Measurements from ENCODE around the gene HSBP1L1.

The HSBP1L1 gene

DNA sequence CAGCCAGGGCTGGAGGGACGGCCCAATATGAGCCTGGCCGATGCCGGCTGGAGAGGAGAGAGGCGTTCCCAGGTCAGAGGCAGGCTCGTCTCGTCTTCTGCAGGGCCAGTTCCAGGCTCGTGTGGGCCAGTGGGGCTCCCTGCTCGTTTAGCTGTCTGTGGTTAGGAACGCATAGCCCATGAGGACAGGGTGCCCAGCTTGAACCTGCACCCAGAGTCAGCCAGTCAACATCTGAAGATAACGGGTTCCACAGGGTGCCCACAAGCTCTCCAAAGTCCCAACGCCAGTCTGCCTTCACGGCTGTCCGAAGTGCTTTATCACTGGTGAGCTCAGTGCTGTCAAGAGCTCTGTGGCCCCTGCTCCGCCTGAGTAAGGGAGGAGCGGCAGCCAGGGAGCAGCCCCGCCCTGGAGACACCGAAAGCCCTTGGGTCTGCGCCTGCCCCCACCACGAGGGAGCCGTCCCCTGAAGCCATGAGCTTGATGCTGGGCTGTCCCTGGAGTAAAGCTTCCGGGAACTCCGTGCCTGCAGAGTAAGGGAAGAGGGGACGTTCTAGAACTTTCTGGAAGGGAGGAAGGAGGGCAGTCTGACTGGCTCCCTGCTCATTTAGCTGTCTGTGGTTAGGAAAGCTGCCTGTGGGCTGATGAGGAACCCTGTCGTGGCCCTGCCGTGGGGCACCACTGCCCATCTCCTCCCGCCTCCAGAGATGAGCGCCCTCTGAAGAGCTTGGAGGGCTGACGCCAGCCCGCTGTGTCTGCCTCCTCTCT is 2.7 kb upstream of the HSBP1L1 start:
- DNase-seq (ENCODE audit: low read depth in 2 of 2) = no peak

DNA sequence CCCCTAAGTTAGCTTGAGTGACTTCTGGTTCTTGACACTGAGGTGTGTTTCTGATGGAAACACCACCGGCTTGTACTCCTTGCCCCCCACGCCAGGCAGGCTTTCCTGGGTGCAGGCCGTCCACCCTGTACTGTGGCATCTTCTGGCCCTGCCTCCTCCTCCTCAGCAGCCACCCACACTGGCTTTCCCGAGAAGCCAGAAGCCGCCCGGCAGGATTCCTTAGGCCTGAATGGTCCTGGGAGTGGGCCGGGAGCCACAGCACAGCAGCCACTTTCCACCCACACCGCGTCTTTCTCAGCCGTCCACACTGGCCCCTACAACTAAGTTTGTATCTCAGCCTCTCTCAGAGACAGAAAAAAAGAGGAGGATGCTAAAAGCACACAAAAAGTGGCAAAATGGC is 2.1 kb upstream of the HSBP1L1 start:
- DNase-seq (ENCODE audit: low read depth in 2 of 2) = no peak

DNA sequence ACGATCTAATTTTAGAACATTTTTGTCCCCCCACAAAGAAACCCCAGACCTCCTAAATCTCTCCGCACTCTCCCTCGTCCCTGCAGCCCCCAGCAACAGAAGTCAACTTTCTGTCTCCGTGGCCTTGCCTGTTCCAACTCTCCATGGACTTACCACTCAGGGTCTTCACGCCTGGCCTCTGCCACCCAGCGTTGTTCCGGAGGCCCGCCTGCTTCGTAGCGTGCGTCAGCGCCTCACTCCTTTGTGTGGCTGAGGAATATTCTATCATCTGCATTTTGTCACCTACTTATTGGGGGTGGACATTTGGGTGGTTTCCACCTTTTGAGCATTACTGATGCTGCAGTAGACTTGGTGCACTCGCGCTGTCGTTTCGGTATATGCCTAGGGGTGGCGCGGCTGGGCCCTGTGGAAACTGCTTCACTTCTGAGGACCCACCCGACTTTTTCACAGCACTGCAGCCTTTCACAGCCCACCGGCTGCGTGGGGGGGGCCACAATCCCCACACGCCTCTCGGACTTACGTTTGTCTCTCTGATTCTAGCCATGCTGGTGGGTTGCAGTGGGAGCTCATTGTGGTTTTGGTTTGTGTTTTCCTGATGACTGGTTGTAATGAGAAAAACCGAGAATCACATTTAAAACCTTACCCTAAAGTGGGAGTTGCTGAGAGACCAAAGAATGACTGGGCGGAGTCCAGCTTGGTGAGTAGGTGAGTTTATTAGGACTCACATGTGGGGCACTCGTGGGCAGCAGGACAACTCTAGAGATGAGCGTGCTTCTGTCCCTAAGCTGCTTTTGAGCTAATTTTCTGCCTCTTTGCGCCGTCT is 1.4 kb upstream of the HSBP1L1 start:
- DNase-seq (ENCODE audit: low read depth in 2 of 2) = peak in 1 of 2 donors; percentile 66

DNA sequence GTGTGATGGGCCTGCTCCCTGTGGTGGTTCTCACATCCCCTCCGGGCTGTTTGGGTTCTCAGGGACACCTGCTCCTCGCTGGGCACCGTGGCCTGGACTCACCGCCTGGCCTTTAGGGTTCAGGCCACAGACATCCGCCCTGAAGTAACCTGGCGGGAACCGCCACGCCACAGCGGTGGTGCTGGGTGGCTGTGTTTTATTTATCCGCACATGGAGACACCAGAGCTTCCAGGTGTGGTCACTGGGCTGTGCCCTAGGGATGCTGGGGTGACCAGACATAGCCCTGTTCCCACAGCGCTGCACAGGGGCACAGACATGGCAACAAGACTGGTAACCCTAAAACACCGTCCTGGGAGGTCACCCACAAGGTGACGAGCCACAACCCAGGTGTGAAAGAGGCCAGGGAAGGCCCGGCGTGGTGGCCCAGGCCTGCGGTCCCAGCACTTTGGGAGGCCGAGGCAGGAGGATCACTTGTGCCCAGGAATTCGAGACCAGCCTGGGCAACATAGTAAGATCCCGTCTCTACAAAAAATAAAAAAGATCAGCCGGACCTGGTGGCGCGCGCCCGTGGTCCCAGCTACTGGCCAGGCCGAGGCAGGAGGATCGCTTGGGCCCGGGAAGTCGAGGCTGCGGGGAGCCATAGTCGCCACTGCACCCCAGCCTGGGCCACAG is 649 bp upstream of the HSBP1L1 start:
- DNase-seq (ENCODE audit: low read depth in 2 of 2) = no peak

DNA sequence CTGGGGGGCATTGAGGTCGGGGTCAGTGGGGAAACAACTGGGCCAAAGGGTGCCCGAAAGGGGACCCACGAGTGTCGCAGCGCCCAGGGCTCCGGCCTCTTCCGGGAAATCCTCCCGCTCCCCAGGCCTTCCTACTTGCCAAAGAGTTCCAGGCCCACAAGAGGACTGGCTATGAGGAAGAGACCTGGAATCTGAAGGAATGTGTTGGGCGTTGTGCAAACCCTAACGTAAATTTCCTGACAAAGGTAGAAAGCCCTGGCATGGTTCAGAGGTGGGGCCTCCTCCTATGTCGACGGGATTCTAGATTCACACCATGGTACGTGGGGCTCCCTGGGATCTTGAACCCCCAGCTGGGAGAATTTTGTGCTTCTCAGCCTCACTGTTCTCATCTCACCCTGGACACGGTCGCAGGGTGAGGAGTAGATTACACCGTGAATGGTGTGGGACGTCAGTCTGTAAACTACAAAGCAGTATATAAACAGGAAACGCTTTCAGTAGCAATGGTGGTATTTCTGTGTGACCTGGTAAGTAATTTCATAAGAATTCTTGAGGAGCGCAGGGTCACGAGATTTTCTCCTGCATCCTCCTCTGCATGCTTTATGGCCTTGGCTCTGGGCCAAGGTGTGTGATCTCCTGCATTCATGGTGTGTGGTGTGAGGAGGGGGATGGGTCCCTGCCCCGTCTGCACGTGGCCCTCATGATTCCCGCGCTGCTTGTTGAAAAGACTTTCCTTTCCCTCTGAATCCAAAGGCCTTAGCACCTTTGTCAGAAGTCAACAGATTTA is 868 bp downstream of the HSBP1L1 start:
- DNase-seq (ENCODE audit: low read depth in 2 of 2) = no peak

DNA sequence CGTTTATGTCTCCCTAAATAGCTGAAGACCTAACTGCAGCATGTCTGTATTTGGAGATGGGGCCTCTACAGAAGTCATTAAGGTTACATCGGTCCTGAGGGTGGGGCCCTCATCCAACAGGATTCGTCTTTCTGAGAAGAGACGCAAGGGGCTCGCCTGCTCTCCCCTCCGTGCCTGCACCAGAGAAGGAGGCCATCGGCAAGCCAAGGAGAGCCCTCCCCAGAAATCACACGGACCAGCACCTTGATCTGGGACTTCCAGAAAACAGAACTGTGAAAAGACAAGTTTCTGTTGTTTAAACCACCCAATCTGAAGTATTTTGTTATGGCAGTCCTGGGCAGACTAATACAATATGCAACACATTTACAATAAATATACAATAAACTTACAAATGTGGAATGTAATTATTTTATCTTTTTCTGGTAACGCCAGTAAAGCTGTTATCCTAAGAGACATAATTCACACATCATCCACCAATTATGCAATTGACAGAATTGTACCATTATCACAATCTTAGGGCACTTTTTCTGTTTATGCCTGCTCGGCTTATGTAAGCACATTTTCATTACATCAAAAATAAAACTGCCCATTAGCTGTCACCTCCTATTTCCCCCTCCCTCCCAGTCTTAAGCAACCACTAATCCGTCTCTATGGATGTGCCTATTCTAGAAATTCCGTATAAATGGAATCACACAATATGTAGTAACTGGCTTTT is 6.1 kb downstream of the HSBP1L1 start:
- DNase-seq (ENCODE audit: low read depth in 2 of 2) = no peak

DNA sequence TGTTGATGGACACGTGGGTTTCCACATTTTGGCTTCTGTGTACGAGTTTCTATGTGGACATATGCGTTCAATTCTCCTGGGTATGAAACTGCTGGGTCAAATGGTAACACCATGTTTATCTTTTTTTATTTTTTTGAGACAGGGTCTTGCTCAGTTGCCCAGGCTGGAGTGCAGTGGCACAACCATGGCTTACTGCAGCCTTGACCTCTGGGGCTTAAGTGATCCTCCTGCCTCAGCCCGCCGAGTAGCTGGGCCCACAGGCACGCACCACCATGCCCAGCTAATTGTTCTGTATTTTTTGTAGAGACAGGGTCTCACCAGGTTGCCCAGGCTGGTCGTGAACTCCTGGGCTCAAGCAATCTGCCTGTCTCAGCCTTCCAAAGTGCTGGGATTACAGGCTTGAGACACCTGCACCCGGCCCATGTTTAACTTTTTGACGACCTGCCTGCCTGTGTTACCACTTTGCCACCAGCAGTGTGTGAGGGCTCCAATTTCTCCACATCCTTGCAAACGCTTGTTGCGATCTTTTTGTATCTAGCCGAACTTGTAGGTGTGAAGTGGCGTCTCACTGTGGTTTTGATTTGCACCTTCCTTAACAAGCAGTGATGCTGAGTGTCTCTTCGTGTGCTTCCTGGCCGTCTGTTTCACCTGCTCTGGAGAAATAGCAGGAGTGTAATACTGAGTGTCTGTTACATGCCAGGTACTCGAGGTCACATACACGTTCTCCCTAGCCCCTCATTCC is 6.9 kb downstream of the HSBP1L1 start:
- no peak for DNase-seq (ENCODE audit: low read depth in 2 of 2)

DNA sequence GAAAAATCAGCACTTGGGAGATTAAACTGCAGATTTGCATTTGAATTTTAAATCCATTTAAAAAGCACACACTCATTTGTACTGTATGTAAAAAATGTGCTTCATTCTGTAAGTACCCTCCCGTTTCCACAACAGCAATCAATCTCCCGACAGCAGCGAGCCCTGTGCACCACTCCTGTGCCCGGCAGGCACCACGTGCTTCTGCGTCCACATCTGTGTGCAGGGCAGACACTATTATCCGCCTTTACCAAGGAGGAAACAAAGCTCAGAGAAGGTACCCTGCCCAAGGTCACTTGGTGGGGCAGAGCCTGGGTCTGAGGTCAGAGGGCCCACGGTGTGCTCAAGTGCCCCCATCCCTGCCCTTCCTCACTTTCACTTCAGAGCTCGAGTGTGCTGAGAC is 7.5 kb downstream of the HSBP1L1 start:
- no peak for DNase-seq (ENCODE audit: low read depth in 2 of 2)

DNA sequence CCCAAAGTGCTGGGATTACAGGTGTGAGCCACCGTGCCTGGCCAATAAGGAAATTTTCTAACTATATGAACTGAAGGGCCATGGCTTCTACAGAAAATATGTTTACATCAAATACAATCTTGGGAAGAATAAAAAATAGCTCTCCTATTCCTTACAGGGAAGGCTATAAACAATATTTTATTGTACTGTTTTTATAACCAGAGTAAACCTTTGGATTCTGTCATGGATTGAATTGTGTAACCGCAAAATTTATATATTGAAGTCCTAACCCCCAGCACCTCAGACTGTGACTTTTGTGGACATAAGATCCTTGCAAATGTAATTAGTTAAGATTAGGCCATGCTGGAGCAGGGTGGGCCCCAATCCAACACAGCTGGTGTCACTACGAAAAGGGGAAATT is 8.3 kb downstream of the HSBP1L1 start:
- DNase-seq (ENCODE audit: low read depth in 2 of 2) = no peak

DNA sequence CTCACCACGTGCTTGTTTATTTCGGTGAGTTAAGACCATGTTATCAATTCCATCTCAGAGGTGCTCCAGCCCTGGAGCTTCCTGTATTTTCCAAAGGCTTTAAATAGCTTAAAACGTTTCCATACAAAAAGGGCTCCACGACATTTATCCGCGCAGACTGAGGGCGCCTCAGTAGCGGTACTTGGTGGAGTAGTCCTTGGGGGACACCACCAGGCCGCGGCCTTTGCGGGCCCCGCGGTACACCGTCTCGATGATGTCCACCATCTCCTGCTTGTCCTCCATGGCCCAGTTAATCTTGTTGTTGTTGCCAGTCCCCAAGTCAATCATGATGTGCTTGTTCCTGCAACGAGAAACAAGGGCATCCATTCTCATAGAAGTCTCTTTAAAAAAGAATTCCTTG is 9.1 kb downstream of the HSBP1L1 start:
- no peak for DNase-seq (ENCODE audit: low read depth in 2 of 2)

DNA sequence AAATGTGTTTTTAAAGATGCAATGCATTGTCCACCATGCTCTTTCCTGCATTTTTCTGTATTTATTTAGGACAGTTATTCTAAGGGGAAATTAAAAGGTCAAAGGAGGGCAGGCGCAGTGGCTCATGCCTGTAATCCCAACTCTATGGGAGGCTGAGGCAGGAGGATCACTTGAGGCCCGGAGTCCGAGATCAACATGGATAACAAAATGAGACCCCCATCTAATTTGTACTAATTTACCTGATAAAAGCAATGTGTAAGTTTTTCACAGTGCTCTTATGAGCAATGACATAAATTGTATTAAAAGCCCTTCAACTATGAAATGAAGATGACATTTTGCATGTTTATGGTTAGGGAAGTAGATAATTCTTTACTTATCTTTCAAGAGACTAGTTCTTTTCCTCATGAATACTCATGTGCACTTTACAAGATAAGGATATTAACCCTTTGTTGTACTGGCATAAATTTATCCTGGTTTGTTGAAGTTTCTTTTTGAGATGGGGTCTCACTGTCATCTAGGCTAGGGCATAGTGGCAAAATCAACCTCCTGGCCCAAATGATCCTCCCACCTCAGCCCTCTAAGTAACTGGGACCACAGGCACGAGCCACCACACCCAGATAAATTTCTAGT is 9.7 kb downstream of the HSBP1L1 start:
- no peak for DNase-seq (ENCODE audit: low read depth in 2 of 2)

DNA sequence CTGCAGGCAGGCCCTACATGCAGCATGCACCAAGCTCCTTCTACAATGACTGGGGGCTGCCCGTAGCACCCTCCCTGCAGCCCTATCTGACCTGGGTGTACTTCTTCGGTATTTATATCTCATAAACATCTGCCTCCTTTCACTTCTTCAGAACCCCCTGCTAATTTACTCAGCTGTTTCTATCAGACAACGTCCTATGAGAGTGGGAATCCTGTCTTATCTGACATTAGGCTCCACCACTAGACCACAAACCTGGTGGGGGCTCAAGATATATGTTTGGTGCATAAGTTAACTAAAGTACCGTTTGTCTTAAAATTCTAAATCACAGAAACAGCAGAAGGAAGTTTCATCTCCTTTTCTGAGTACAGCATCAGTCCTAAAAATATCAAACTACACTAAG is 10.6 kb downstream of the HSBP1L1 start:
- no peak for DNase-seq (ENCODE audit: low read depth in 2 of 2)

DNA sequence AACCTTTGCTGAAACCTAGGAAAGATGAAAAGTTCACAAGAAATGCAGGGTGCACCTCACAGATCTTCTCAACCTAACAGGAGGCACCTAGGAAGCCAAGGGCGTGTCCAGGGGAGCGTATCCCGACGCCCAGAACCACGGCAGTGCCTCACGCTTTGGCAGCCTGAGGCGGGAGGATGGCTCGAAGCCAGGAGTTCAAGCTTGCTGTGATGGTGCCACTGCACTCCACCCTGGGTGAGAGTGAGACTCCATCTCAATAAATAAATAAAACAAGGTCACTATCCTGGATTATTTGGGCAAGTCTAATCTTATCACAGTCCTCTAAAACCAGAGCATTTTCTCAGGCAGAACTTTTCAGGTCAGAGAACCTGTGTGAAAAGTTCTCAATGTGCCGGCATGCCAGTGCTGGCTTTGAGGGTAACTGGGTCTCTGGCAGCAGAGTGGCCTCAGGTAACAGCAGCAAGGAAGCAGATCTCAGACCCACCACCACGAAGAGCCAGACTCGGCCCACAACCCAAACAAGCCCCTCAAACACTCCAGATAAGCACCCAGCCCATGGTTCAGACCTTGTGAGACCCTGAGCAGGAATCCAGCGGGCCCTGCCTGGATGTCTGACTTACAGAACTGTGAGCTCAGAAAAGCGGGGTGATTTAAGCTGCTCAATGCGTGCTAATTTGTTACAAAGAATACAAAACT is 11.7 kb downstream of the HSBP1L1 start:
- DNase-seq (ENCODE audit: low read depth in 2 of 2) = no peak

DNA sequence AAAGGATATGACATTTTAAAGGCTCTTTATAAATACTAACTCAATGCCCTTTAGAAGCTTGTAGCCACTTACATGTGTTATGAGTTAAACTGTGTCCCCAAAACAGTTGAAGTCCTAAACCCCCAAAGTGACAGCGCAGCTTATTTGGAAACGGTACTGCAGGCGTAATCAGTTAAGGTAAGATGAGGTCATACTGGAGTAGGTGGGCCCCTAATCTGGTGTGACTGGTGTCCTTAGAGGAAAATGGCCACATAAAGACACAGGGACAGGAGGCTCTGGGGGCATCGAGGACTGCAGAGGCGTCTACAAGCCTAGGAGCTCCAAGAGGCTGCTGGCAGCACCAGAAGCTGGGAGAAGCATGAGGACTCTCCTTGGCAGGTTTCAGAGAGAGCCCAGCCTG is 15.4 kb downstream of the HSBP1L1 start:
- no peak for DNase-seq (ENCODE audit: low read depth in 2 of 2)

DNA sequence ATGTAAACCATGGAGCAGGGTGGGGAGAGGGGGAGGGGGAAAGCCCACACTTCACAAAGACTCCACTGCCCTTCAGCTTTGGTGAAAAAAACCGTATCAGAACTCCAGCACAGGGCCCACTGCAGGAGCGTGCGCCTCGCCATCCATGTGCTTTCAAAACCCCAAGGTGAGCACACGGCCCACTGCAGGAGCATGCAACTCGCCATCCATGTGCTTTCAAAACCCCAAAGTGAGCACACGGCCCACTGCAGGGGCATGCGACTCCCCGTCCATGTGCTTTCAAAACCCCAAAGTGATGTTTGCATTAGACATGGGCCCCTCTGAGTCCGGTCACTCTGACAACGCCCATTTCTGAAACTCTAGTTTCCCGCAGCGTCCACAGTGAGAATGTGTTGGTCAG is 16.1 kb downstream of the HSBP1L1 start:
- no peak for DNase-seq (ENCODE audit: low read depth in 2 of 2)

DNA sequence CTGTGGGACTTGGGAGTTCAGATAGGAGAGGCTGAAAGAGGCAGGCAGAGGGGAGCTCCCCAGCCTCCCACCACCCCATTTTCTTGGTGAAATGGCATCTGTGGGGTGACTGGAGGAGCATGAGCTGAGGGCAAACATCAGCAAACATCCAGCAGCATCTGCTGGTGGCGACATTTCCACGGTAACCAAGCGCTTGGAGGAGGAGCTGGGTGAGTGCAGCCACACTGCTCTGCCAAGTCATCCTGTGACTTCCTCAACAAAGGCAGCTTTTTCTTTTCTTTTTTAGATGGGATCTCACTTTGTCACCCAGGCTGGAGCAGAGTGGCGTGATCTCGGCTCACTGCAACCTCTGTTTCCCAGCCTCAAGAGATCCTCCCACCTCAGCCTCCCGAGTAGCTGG is 18.3 kb downstream of the HSBP1L1 start:
- no peak for DNase-seq (ENCODE audit: low read depth in 2 of 2)

DNA sequence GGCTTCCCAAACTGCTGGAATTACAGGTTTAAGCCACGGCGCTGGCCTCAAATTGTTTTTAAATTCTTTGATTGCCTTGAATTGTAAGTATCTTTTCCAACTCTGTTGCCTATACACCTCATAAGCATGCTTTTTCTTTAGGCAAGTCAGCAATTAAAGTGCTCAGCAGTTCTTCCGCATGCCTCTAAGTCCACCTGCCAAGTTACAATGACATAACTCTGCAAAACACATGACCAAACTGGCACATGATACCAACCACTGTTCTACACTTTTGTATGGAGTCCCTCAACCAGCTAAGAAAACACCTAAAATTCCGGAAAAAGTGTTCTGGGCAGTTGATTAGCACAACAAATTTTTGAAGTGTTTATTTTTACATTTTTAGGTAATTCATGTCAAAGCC is 18.8 kb downstream of the HSBP1L1 start:
- DNase-seq (ENCODE audit: low read depth in 2 of 2) = no peak

DNA sequence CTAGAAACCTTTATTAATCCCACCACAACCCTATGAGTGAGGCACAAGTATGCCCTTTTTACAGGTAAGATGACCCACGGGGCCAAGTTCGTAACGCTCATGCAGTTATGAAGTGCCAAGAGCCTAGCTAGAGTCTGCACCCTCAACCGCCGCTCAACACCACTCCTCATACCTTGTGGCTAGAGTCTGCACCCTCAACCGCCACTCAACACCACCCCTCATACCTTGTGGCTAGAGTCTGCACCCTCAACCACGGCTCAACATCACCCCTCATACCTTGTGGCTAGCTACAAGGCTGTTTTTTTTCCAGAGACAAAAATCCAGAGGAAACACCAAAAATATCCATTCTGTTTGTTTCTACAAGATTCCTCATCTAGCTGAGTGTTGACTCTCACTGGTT is 19.4 kb downstream of the HSBP1L1 start:
- DNase-seq (ENCODE audit: low read depth in 2 of 2) = no peak

DNA sequence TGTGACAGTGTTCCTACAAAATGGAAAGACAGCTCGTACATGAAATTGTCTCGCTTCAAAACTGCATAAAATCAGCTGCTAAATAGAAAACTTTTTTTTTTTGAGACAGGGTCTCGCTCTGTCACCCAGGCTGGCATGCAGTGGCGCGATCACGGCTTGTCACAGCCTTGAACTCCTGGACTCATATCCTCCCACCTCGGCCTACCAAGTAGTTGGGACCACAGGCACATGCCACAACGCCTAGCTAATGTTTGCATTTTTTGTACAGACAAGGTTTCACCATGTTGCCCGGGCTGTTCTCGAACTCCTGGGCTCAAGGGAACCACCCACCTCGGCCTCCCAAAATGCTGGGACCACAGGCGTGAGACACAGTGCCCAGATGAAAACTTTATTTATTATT is 20.7 kb downstream of the HSBP1L1 start:
- no peak for DNase-seq (ENCODE audit: low read depth in 2 of 2)

DNA sequence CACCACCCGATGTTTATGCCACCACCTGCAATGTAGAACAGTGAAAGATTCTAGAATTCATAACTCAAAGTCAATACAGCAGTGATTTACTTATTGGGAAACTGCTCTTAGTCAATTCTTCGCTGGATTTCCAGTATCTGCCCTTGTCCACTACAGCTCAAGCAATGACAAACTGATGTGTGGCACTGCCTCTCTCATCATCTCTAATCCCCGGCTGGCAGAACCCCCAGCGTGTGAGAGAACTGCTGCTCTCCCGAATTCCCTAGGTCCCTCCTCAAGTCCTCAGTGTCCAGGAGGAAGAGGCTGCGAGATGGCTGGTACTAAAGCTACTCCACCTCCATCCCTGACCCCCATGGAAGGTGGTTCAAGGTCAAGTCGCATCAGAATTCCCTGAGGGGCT is 22.3 kb downstream of the HSBP1L1 start:
- no peak for DNase-seq (ENCODE audit: low read depth in 2 of 2)

Measured in stimulated activated CD4-positive, alpha-beta T cell treated with anti-CD3 and anti-CD28 coated beads, Interleukin-4, amount 100 ng/mL, for 48 hours (primary cell).